MM.1S (cell line): ENCODE results near the gene MAN2A2.

Experiments used
- CTCF ChIP-seq: fragments of 300-600 bp; sonication (generic); IDR thresholded peaks from 2 replicates; pipeline ENCODE4 v1.5.1; 2016; ENCODE audit warnings: antibody characterized with exemption, low read length, mixed read lengths
- EZH2 ChIP-seq: fragments of 300-600 bp; sonication (generic); optimal IDR thresholded peaks from 2 replicates; pipeline ENCODE3; 2017; ENCODE audit warnings: low read depth, mild to moderate bottlenecking, antibody characterized with exemption, low read length, mixed read lengths

GRCh38 chr15:90912770-90913075 is 9.6 kb downstream of the MAN2A2 start:
- TF ChIP-seq CTCF (no peak), EZH2 (no peak)
